GM12892 (cell line): ENCODE results near the gene CNTLN.

ENCODE experiments used
- POLR2A ChIP-seq: IDR thresholded peaks from 2 replicates; pipeline ENCODE4 v1.6.1; 2011; ENCODE audit warnings: low read depth, low read length, control low read depth
- POLR2AphosphoS5 ChIP-seq: IDR thresholded peaks from 2 replicates; pipeline ENCODE4 v1.6.1; 2011; ENCODE audit warnings: low read depth, low read length, control low read depth
- TAF1 ChIP-seq: IDR thresholded peaks from 2 replicates; pipeline ENCODE4 v1.6.1; 2011; ENCODE audit warnings: low read depth, mild to moderate bottlenecking, control low read depth, low read length, borderline replicate concordance

DNA sequence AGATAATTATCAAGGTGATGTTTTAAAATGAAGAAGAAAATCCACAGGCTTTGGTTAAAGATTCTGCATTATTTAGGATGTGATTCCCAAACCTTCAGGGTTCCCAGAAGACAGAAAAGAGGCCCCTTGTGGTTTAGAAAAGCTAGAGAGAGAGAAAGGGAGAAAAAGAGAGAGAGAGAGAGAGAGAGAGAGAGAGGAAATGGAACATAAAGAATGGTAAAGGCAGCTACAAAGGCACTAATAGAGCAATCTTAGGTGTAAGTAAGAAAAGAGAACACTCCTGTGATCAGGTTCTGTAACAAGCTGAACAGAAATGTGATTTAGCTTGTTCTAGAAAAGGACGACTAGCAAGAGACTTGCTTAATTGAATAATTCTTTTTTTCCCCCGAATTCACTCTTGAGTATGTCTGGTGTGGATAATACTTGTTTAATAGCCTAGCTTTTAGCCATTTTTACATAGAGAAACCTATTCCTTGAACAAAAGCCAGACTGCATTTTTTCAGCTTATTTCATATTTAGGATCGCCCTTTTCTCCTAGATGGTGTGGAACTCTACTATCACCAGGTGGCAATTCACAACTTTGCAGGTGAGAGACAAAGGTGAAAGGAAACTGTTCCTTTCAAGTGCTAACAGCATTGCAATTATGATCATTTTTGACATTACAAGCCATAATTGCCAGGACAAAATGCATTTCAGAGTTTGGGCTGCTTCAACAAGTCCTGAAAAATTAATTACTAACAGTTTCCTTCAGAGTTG lies 386.4 kb downstream of the CNTLN start:
- no peak for TF ChIP-seq POLR2AphosphoS5
- no peak for TF ChIP-seq TAF1
- no peak for TF ChIP-seq POLR2A
